ENCODE results near the gene ZCCHC2. TPM values are rescaled to one million over a fixed set of nuclear protein-coding genes. Genes with fewer than 3 reads are reported as not detected.

The ZCCHC2 gene
- total and polyA plus RNA-seq, 7 donors = 4.4 to 23.5 (median 14.4) TPM

GRCh38 chr18:62486290-62486964 lies 36.4 kb upstream of the ZCCHC2 start:
- DNase-seq = no peak
- H3K27ac ChIP-seq = no peak overlapping the region
- 37 to 63% methylated on average over 4 of the region's 4 CpGs for WGBS, 2 donors

GRCh38 chr18:62487161-62487560 lies 35.7 kb upstream of the ZCCHC2 start:
- Histone ChIP-seq H3K9me3 (no peaks in the 10 kb centered on the region), H3K4me1 (no peaks in the 10 kb centered on the region), H3K27me3 (no peaks in the 10 kb centered on the region), H3K4me3 (no peak overlapping the region), H3K27ac (no peak overlapping the region), H3K36me3 (no peaks in the 10 kb centered on the region)
- no peak for DNase-seq
- TF ChIP-seq CTCF (IDR thresholded peaks at IDR 0.05) = no peak
- no peak for TF ChIP-seq POLR2AphosphoS5 (IDR thresholded peaks at IDR 0.05)
- no peak for TF ChIP-seq POLR2A (IDR thresholded peaks at IDR 0.05)
- TF ChIP-seq EP300 (IDR thresholded peaks at IDR 0.05) = no peak
- WGBS, 2 donors = 90 to 94% methylated on average over 5 of the region's 5 CpGs
- intact Hi-C loops (cut with DNase I) = no loop called here

More at GRCh38 chr18:62486290-62486964, 36.4 kb upstream of the ZCCHC2 start:
- intact Hi-C loops (cut with DNase I) = no loop called here
- H3K36me3 ChIP-seq = no peaks in the 10 kb centered on the region
- H3K4me3 ChIP-seq = no peak overlapping the region
- no peaks in the 10 kb centered on the region for H3K27me3 ChIP-seq
- no peaks in the 10 kb centered on the region for H3K4me1 ChIP-seq
- H3K9me3 ChIP-seq = no peaks in the 10 kb centered on the region
- TF ChIP-seq POLR2A (IDR thresholded peaks at IDR 0.05) = no peak
- no peak for TF ChIP-seq CTCF (IDR thresholded peaks at IDR 0.05)
- TF ChIP-seq EP300 (IDR thresholded peaks at IDR 0.05) = no peak
- no peak for TF ChIP-seq POLR2AphosphoS5 (IDR thresholded peaks at IDR 0.05)

- no peaks in the 10 kb centered on the region for H3K27me3 ChIP-seq
- intact Hi-C loops (cut with DNase I) = no loop called here
- DNase-seq = no peak
- WGBS, 2 donors = 56 to 61% methylated on average over 3 of the region's 3 CpGs
- no peaks in the 10 kb centered on the region for H3K36me3 ChIP-seq
- H3K4me1 ChIP-seq = no peaks in the 10 kb centered on the region
- H3K27ac ChIP-seq = no peak overlapping the region
- no peak for TF ChIP-seq CTCF (IDR thresholded peaks at IDR 0.05)
- TF ChIP-seq POLR2AphosphoS5 (IDR thresholded peaks at IDR 0.05) = no peak
- TF ChIP-seq EP300 (IDR thresholded peaks at IDR 0.05) = no peak
- TF ChIP-seq POLR2A (IDR thresholded peaks at IDR 0.05) = no peak
- no peaks in the 10 kb centered on the region for H3K9me3 ChIP-seq
- H3K4me3 ChIP-seq = no peak overlapping the region
These were observed 31.7 kb upstream of the ZCCHC2 start for GRCh38 chr18:62490967-62491695.

- no peak overlapping the region for H3K4me3 ChIP-seq
- no peaks in the 10 kb centered on the region for H3K9me3 ChIP-seq
- intact Hi-C loops (cut with DNase I) = no loop called here
- no peaks in the 10 kb centered on the region for H3K27me3 ChIP-seq
- 83 to 89% methylated on average over 17 of the region's 17 CpGs for WGBS, 2 donors
- H3K27ac ChIP-seq = no peak overlapping the region
- DNase-seq = no peak
- no peak for TF ChIP-seq POLR2A (IDR thresholded peaks at IDR 0.05)
- TF ChIP-seq EP300 (IDR thresholded peaks at IDR 0.05) = no peak
- no peak for TF ChIP-seq CTCF (IDR thresholded peaks at IDR 0.05)
- TF ChIP-seq POLR2AphosphoS5 (IDR thresholded peaks at IDR 0.05) = no peak
- H3K36me3 ChIP-seq = no peaks in the 10 kb centered on the region
- no peaks in the 10 kb centered on the region for H3K4me1 ChIP-seq
These were observed 29.6 kb upstream of the ZCCHC2 start for GRCh38 chr18:62493033-62493862.

Measured in sigmoid colon (tissue), 7 donors.